GM19025 (cell line): Measurements from ENCODE around the gene TMPRSS2.

Experiments
- ATAC-seq: cut with Tn5 transposase; IDR thresholded peaks from one replicate; pipeline ENCODE4 v1.9.1; 2021; ENCODE audit warnings: mild to moderate bottlenecking, low read depth, moderate library complexity; ENCODE audit not compliant: unreplicated experiment

Gene TMPRSS2

GRCh38 chr21:41507521-41508414 is at the start of gene TMPRSS2:
TMPRSS2 (minus strand) TSS chr21:41508158; CDS start chr21:41498133, 10,025 bp downstream.
- ATAC-seq, result no peak

GRCh38 chr21:41555057-41555456 is 47.1 kb upstream of the TMPRSS2 start:
- no peak for ATAC-seq

- no peak for ATAC-seq
Observed at GRCh38 chr21:41552254-41552653, 44.3 kb upstream of the TMPRSS2 start.

GRCh38 chr21:41548781-41549180 is 40.8 kb upstream of the TMPRSS2 start:
- ATAC-seq, result no peak

- no peak for ATAC-seq
Observed at GRCh38 chr21:41547111-41547510, 39.2 kb upstream of the TMPRSS2 start.

GRCh38 chr21:41545500-41546359 is 37.8 kb upstream of the TMPRSS2 start:
- no peak for ATAC-seq

GRCh38 chr21:41542727-41543126 is 34.8 kb upstream of the TMPRSS2 start:
- ATAC-seq, result no peak

GRCh38 chr21:41537356-41537755 is 29.4 kb upstream of the TMPRSS2 start:
- no peak for ATAC-seq

- ATAC-seq, result no peak
Observed at GRCh38 chr21:41536827-41537103, 28.8 kb upstream of the TMPRSS2 start.

GRCh38 chr21:41536076-41536826 is 28.3 kb upstream of the TMPRSS2 start:
- no peak for ATAC-seq

GRCh38 chr21:41530366-41530765 is 22.4 kb upstream of the TMPRSS2 start:
- no peak for ATAC-seq

- no peak for ATAC-seq
Observed at GRCh38 chr21:41529769-41530168, 21.8 kb upstream of the TMPRSS2 start.

- ATAC-seq, result no peak
Observed at GRCh38 chr21:41526478-41527087, 18.6 kb upstream of the TMPRSS2 start.

GRCh38 chr21:41523175-41523574 is 15.2 kb upstream of the TMPRSS2 start:
- ATAC-seq, result no peak

- ATAC-seq, result no peak
Observed at GRCh38 chr21:41521489-41522027, 13.6 kb upstream of the TMPRSS2 start.

- ATAC-seq, result no peak
Observed at GRCh38 chr21:41520560-41521442, 12.8 kb upstream of the TMPRSS2 start.

- no peak for ATAC-seq
Observed at GRCh38 chr21:41519806-41520559, 12.0 kb upstream of the TMPRSS2 start.

GRCh38 chr21:41518757-41519156 is 10.8 kb upstream of the TMPRSS2 start:
- ATAC-seq, result no peak

GRCh38 chr21:41511858-41512257 is 3.9 kb upstream of the TMPRSS2 start:
- no peak for ATAC-seq
